HCT116 (cell line): ENCODE measurements around the gene ACVR1B. TPM values are rescaled to one million over a fixed set of nuclear protein-coding genes. Genes with fewer than 3 reads are reported as not detected.

Source experiments
- ATAC-seq: fragments of 200-7000 bp; cut with Tn5 transposase; 2 replicates; pipeline ENCODE4 v1.9.1; 2020; ENCODE audit warnings: mild to moderate bottlenecking, moderate library complexity
- BruUV-seq: library from RNA; stranded (reverse); fragments of 400-500 nt; replicated peaks from 2 replicates; lab custom pipeline; 2021; lab: Mats Ljungman, UMichigan
- CTCF ChIA-PET: fragments of 300-600 bp; sonication (Branson Sonifier 250); formaldehyde crosslinking; loops from one replicate; lab custom pipeline; 2021; ENCODE audit warnings: antibody characterized with exemption; lab: Charles Lee
- POLR2A ChIA-PET: fragments of 300-600, 350-600 bp; sonication (Branson Sonifier 250); formaldehyde crosslinking; loops from one replicate; lab custom pipeline; 2021; ENCODE audit warnings: antibody characterized with exemption; lab: Charles Lee
- RAD21 ChIA-PET, 2 experiments: fragments of 300-600 bp; sonication (Branson Sonifier 250); formaldehyde crosslinking; loops; one replicate each; lab custom pipeline; 2023; ENCODE audit warnings: low total read pairs in 2 of 2; ENCODE audit not compliant: uncharacterized antibody in 2 of 2, unreplicated experiment in 2 of 2, low non-redundant PET in 1 of 2; lab: Charles Lee
- DNase-seq: peaks from one replicate; pipeline ENCODE4 v3.0.0-alpha.2; 2010; ENCODE audit warnings: low read depth, low spot score
- H2AFZ ChIP-seq: fragments of 200-600 bp; shearing (Covaris generic), sonication (generic); 2 replicates; pipeline ENCODE4 v1.6.1; 2017; ENCODE audit warnings: low read depth, mixed run types, mixed read lengths, antibody characterized with exemption, low read length; ENCODE audit not compliant: poor library complexity, severe bottlenecking
- H3K27ac ChIP-seq: 2 replicates; pipeline ENCODE4 v1.5.1; 2012; ENCODE audit warnings: low read depth, low read length
- H3K27me3 ChIP-seq: fragments of 200-600 bp; sonication (generic); 2 replicates; pipeline ENCODE4 v1.6.1; 2016; ENCODE audit warnings: mixed run types, low read length, mixed read lengths; ENCODE audit not compliant: insufficient read depth
- H3K36me3 ChIP-seq, 2 experiments: fragments of 200-500 bp in 1 of 2; fragments of 200-600 bp in 1 of 2; sonication (Bioruptor generic) in 1 of 2; sonication (generic) in 1 of 2; 2 replicates each; pipeline versions ENCODE4 v1.5.1 to v1.6.1; 2014 to 2016; ENCODE audit warnings: low read length in 2 of 2, inconsistent platforms in 1 of 2, mixed read lengths in 1 of 2, mixed run types in 1 of 2; ENCODE audit not compliant: insufficient read depth in 2 of 2, control insufficient read depth in 1 of 2
- H3K4me1 ChIP-seq, 2 experiments: fragments of 200-600 bp in 1 of 2; sonication (generic) in 1 of 2; 2 replicates each; pipeline versions ENCODE4 v1.5.1 to v1.6.1; 2012 to 2017; ENCODE audit warnings: low read length in 2 of 2, inconsistent platforms in 1 of 2, mild to moderate bottlenecking in 1 of 2, mixed read lengths in 1 of 2, mixed run types in 1 of 2, moderate library complexity in 1 of 2; ENCODE audit not compliant: insufficient read depth in 2 of 2, control insufficient read depth in 1 of 2
- H3K4me2 ChIP-seq: fragments of 200-600 bp; sonication (generic); 2 replicates; pipeline ENCODE4 v1.6.1; 2017; ENCODE audit warnings: mixed run types, low read length, mixed read lengths
- H3K4me3 ChIP-seq, 2 experiments: fragments of 200-600 bp in 1 of 2; sonication (generic) in 1 of 2; replicated peaks in 1 of 2; 2 replicates each; pipeline ENCODE4 v1.5.1; 2011 to 2016; ENCODE audit warnings: low read length in 2 of 2, control low read depth in 1 of 2, low read depth in 1 of 2, mild to moderate bottlenecking in 1 of 2, mixed read lengths in 1 of 2, mixed run types in 1 of 2
- H3K79me2 ChIP-seq: fragments of 200-600 bp; sonication (generic); 2 replicates; pipeline ENCODE4 v1.6.1; 2017; ENCODE audit warnings: mild to moderate bottlenecking, mixed run types, low read length, moderate library complexity, mixed read lengths; ENCODE audit not compliant: insufficient read depth
- H3K9ac ChIP-seq: fragments of 200-600 bp; sonication (generic); 2 replicates; pipeline ENCODE4 v1.6.1; 2016; ENCODE audit warnings: low read length, mixed read lengths
- H3K9me2 ChIP-seq: fragments of 200-600 bp; sonication (generic), shearing (Covaris generic); 2 replicates; pipeline ENCODE4 v1.6.1; 2017; ENCODE audit warnings: mixed run types, mild to moderate bottlenecking, moderate library complexity; ENCODE audit not compliant: insufficient read depth
- H3K9me3 ChIP-seq, 2 experiments: fragments of 200-500 bp in 1 of 2; fragments of 200-600 bp in 1 of 2; sonication (Bioruptor generic) in 1 of 2; sonication (generic) in 1 of 2; 2 replicates each; pipeline ENCODE4 v1.6.1; 2014 to 2017; ENCODE audit warnings: low read length in 2 of 2, mixed read lengths in 2 of 2, inconsistent platforms in 1 of 2, low read depth in 1 of 2, mild to moderate bottlenecking in 1 of 2, mixed run types in 1 of 2, moderate library complexity in 1 of 2; ENCODE audit not compliant: control insufficient read depth in 1 of 2, insufficient read depth in 1 of 2
- H4K20me1 ChIP-seq: fragments of 200-600 bp; sonication (generic), shearing (Covaris generic); 2 replicates; pipeline ENCODE4 v1.6.1; 2017; ENCODE audit warnings: mixed run types, mild to moderate bottlenecking, moderate library complexity; ENCODE audit not compliant: insufficient read depth
- CBX3 ChIP-seq: IDR thresholded peaks from 2 replicates; pipeline ENCODE4 v1.6.1; 2012; ENCODE audit warnings: low read depth
- CEBPB ChIP-seq: IDR thresholded peaks from 2 replicates; pipeline ENCODE4 v1.6.1; 2012; ENCODE audit warnings: low read depth
- ELF1 ChIP-seq: IDR thresholded peaks from 2 replicates; pipeline ENCODE4 v1.6.1; 2012; ENCODE audit warnings: low read depth, borderline replicate concordance
- POLR2AphosphoS5 ChIP-seq: IDR thresholded peaks from 2 replicates; pipeline ENCODE4 v1.6.1; 2011; ENCODE audit warnings: mild to moderate bottlenecking, low read depth, low read length, moderate library complexity
- RAD21 ChIP-seq: IDR thresholded peaks from 2 replicates; pipeline ENCODE4 v1.6.1; 2012; ENCODE audit warnings: low read depth, mild to moderate bottlenecking
- SIN3A ChIP-seq: IDR thresholded peaks from 2 replicates; pipeline ENCODE4 v1.6.1; 2012; ENCODE audit warnings: low read depth
- TCF7L2 ChIP-seq: IDR thresholded peaks from 2 replicates; pipeline ENCODE4 v1.7.0; 2011; ENCODE audit warnings: borderline replicate concordance, inconsistent platforms; ENCODE audit not compliant: insufficient read depth, insufficient read length; ENCODE audit errors: extremely low read depth
- intact Hi-C: fragments of 100-400 bp; cut with micrococcal nuclease; formaldehyde crosslinking; loops from 2 replicates; pipeline ENCODE4 v1.10.0; 2022
- total RNA-seq: library from RNA; stranded (reverse); gene quantifications from one replicate; pipeline ENCODE4 v1.2.1, GENCODE V29; 2021; ENCODE audit not compliant: unreplicated experiment
- TF ChIP-seq, protein P1 (sequence below): IDR thresholded peaks from 2 replicates; pipeline ENCODE4 v1.6.1; 2011; ENCODE audit warnings: mild to moderate bottlenecking, low read length, moderate library complexity; ENCODE audit not compliant: insufficient replicate concordance; ENCODE audit errors: extremely low read depth
- TF ChIP-seq, protein P2 (sequence below), 3 experiments: fragments of 200-600 bp in 1 of 3; sonication (generic) in 1 of 3; IDR thresholded peaks in 2 of 3; conservative IDR thresholded peaks in 1 of 3; 2 replicates each; pipeline ENCODE4 v1.5.1; 2012 to 2017; ENCODE audit warnings: low read depth in 2 of 3, low read length in 2 of 3, antibody characterized with exemption in 1 of 3, borderline replicate concordance in 1 of 3, control low read depth in 1 of 3, mild to moderate bottlenecking in 1 of 3, mixed read lengths in 1 of 3, mixed run types in 1 of 3, moderate library complexity in 1 of 3; ENCODE audit not compliant: insufficient read depth in 1 of 3
- TF ChIP-seq, protein P3 (sequence below): IDR thresholded peaks from 2 replicates; pipeline ENCODE4 v1.6.1; 2012

ACVR1B gene
- total RNA-seq, 1 experiment from 2014 or later: 22.7 TPM

DNA sequence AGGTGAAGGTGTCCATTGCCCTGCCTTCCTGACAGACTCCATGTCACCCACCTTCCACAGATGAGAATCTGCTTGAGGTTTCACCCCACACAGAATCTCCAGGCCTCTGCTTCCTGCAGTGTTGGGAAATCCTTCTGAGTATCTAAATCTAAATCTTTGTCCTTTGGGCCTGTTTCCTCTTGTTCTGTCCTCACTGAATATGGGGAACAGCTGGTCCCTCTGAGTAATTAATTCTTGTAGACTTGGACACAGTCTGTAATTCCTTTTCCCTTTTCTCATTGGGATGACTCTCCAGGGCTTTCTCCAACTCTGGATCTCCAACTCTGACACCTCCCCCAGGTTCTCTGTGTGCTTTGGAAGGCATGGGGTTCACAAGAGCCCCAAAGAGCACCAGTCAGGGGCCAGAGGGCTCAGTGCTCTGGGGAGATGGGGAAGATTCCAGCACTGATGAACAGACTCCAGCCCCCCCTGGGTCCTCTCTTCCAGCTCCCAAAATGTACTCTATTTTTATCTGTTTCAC, 46.5 kb upstream of the ACVR1B start:
- no peak for ATAC-seq
- no peak for TF ChIP-seq CEBPB
- TF ChIP-seq POLR2AphosphoS5: no peak
- TF ChIP-seq, protein P1, sequence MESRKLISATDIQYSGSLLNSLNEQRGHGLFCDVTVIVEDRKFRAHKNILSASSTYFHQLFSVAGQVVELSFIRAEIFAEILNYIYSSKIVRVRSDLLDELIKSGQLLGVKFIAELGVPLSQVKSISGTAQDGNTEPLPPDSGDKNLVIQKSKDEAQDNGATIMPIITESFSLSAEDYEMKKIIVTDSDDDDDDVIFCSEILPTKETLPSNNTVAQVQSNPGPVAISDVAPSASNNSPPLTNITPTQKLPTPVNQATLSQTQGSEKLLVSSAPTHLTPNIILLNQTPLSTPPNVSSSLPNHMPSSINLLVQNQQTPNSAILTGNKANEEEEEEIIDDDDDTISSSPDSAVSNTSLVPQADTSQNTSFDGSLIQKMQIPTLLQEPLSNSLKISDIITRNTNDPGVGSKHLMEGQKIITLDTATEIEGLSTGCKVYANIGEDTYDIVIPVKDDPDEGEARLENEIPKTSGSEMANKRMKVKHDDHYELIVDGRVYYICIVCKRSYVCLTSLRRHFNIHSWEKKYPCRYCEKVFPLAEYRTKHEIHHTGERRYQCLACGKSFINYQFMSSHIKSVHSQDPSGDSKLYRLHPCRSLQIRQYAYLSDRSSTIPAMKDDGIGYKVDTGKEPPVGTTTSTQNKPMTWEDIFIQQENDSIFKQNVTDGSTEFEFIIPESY: no peak
- Histone ChIP-seq H3K9ac (no peak overlapping the region), H3K4me1 (no peaks in the 10 kb centered on the region), H3K9me2 (no peaks in the 10 kb centered on the region), H3K4me2 (no peak overlapping the region), H2AFZ (no peak overlapping the region), H3K79me2 (no peaks in the 10 kb centered on the region), H3K27ac (no peak overlapping the region), H4K20me1 (no peaks in the 10 kb centered on the region), H3K27me3 (no peaks in the 10 kb centered on the region), H3K4me3 (no peak overlapping the region), H3K9me3 (no peaks in the 10 kb centered on the region), H3K36me3 (no peaks in the 10 kb centered on the region)
- BruUV-seq: no TSS peak
- CTCF ChIA-PET: no interaction called here
- DNase-seq: no peak
- intact Hi-C loops: no loop called here
- POLR2A ChIA-PET: no interaction called here
- RAD21 ChIA-PET: no interaction called here

DNA sequence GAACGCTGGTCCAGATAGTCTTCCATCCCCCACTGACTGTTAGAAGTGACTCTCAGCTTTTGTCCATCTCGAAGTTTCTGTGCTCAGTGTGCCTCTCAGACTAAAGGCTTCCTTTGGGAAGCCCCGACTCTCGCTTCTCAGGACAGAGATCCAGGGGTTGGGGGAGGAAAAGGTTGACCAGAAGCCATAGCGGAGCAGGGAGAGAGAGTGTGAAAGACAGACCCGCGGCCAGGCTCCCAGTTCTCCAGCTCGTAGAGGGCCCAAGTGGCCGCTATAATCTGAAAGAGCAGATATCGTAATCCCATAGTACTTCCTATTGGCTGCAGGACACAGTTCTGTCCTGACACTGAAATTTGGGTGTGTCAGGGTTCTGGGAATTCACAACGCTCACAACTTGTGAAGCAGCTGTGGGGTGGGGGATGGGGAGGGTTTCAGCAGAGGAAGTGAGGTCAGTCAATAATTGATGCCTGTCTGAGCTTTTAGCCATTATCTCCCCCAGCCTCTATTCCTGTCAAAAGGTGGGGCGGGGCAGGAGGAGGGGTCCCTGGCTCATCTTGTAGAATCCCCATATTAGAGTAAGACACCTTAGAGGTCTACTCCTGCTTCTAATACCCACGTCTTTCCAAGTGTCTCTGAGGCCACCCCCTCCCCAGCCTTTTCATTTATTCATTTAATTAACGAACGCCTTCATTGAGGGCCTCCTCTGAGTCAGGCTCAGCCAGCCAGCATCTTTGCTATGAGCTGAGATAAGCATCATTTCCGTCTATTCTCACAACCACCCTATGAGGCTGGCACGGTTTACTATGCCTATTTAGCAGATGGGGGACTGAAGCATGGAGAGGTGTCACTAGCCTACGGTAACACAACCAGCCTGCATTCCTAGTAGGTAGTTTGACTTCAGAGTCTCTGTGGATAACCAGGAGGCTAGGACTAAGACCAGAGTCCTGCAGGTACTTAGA, 45.7 kb upstream of the ACVR1B start:
- ChIA-PET RAD21 (no interaction called here), POLR2A (no interaction called here), CTCF (no interaction called here)
- no peak overlapping the region for H2AFZ ChIP-seq
- H3K9me3 ChIP-seq: no peaks in the 10 kb centered on the region
- DNase-seq (no peak), ATAC-seq (no peak)
- H3K4me2 ChIP-seq: no peak overlapping the region
- H4K20me1 ChIP-seq: no peaks in the 10 kb centered on the region
- H3K4me1 ChIP-seq: no peaks in the 10 kb centered on the region
- no peak overlapping the region for H3K9ac ChIP-seq
- H3K36me3 ChIP-seq: no peaks in the 10 kb centered on the region
- H3K4me3 ChIP-seq: no peak overlapping the region
- intact Hi-C loops: no loop called here
- H3K27me3 ChIP-seq: no peaks in the 10 kb centered on the region
- no peaks in the 10 kb centered on the region for H3K79me2 ChIP-seq
- no peaks in the 10 kb centered on the region for H3K9me2 ChIP-seq
- BruUV-seq: no TSS peak
- no peak overlapping the region for H3K27ac ChIP-seq
- TF ChIP-seq ELF1: no peak
- TF ChIP-seq, protein P2, sequence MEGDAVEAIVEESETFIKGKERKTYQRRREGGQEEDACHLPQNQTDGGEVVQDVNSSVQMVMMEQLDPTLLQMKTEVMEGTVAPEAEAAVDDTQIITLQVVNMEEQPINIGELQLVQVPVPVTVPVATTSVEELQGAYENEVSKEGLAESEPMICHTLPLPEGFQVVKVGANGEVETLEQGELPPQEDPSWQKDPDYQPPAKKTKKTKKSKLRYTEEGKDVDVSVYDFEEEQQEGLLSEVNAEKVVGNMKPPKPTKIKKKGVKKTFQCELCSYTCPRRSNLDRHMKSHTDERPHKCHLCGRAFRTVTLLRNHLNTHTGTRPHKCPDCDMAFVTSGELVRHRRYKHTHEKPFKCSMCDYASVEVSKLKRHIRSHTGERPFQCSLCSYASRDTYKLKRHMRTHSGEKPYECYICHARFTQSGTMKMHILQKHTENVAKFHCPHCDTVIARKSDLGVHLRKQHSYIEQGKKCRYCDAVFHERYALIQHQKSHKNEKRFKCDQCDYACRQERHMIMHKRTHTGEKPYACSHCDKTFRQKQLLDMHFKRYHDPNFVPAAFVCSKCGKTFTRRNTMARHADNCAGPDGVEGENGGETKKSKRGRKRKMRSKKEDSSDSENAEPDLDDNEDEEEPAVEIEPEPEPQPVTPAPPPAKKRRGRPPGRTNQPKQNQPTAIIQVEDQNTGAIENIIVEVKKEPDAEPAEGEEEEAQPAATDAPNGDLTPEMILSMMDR (IDR thresholded peaks at IDR 0.05 in 2 of 3, conservative IDR thresholded peaks at IDR 0.05 in 1 of 3; ENCODE audit: borderline replicate concordance in 1 of 3, insufficient read depth in 1 of 3, low read depth in 2 of 3, low read length in 2 of 3): no peak
- no peak for TF ChIP-seq TCF7L2
- TF ChIP-seq SIN3A: no peak
- TF ChIP-seq RAD21: no peak
- TF ChIP-seq, protein P3, sequence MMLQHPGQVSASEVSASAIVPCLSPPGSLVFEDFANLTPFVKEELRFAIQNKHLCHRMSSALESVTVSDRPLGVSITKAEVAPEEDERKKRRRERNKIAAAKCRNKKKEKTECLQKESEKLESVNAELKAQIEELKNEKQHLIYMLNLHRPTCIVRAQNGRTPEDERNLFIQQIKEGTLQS: no peak
- TF ChIP-seq POLR2AphosphoS5: no peak
- no peak for TF ChIP-seq CBX3
